Vagina (tissue), 2 donors: ENCODE data around the gene BICD2.

Experiments used
- CTCF ChIP-seq, 3 experiments: fragments of 450-650 bp in 2 of 3; fragments of 200-600 bp in 1 of 3; sonication (generic) in 1 of 3; IDR thresholded peaks; one replicate each; pipeline ENCODE4 v1.5.1; 2017 to 2019; ENCODE audit warnings: antibody characterized with exemption in 3 of 3, mild to moderate bottlenecking in 2 of 3, moderate library complexity in 2 of 3
- POLR2A ChIP-seq, 2 donors: fragments of 450-650 bp; IDR thresholded peaks; one replicate each; pipeline ENCODE4 v1.6.1; 2017; ENCODE audit warnings: antibody characterized with exemption in 2 of 2, mild to moderate bottlenecking in 2 of 2, moderate library complexity in 2 of 2
- POLR2AphosphoS5 ChIP-seq, 2 donors: sonication (generic); formaldehyde crosslinking; IDR thresholded peaks; one replicate each; pipeline ENCODE4 v1.9.0; 2017; ENCODE audit warnings: antibody characterized with exemption in 2 of 2, mild to moderate bottlenecking in 2 of 2, low read depth in 1 of 2; ENCODE audit not compliant: insufficient read depth in 1 of 2

- TF ChIP-seq CTCF (IDR thresholded peaks at IDR 0.05) (peak; percentile 82 to 86 (median 85)), POLR2AphosphoS5 (IDR thresholded peaks at IDR 0.05; ENCODE audit: insufficient read depth in 1 of 2, low read depth in 1 of 2) (peak in 1 of 2 donors; percentile 40), POLR2A (IDR thresholded peaks at IDR 0.05) (no peak)
Measured at GRCh38 chr9:92790542-92791527, 26.2 kb upstream of the BICD2 start.
